Adrenal gland (tissue), 12 donors: ENCODE data around the gene ADCY2. TPM values are rescaled to one million over a fixed set of nuclear protein-coding genes. Genes with fewer than 3 reads are reported as not detected.

Experiments used
- DNase-seq, 7 donors: peaks; one replicate each; pipeline ENCODE4 v3.0.0-alpha.2; 2019 to 2020
- H3K27ac ChIP-seq, 5 donors: fragments of 200-600 bp; sonication (generic) in 4 of 5; 1 replicate in 3 of 5; 2 replicates in 2 of 5; pipeline versions ENCODE4 v1.5.1 to v1.8.0; 2016 to 2020; ENCODE audit warnings: mild to moderate bottlenecking in 1 of 5
- H3K27me3 ChIP-seq: fragments of 200-600 bp; 2 replicates; pipeline ENCODE4 v1.8.0; 2021
- H3K36me3 ChIP-seq, 2 donors: fragments of 200-600 bp; replicated peaks in 1 of 2; 1 replicate in 1 of 2; 2 replicates in 1 of 2; pipeline versions ENCODE4 v1.5.1 to v1.8.0; 2018 to 2022
- H3K4me1 ChIP-seq, 2 donors: fragments of 200-600 bp; replicated peaks in 1 of 2; 1 replicate in 1 of 2; 2 replicates in 1 of 2; pipeline versions ENCODE4 v1.5.1 to v1.8.0; 2018 to 2021
- H3K4me3 ChIP-seq, 4 donors: fragments of 200-600 bp; sonication (generic) in 3 of 4; one replicate each; pipeline ENCODE4 v1.5.1; 2016 to 2018
- H3K9me3 ChIP-seq, 3 donors: fragments of 200-600 bp; sonication (generic) in 1 of 3; replicated peaks in 1 of 3; 1 replicate in 2 of 3; 2 replicates in 1 of 3; pipeline versions ENCODE4 v1.5.1 to v1.8.0; 2016 to 2021
- POLR2A ChIP-seq, 2 donors: fragments of 450-650 bp; IDR thresholded peaks; one replicate each; pipeline ENCODE4 v1.6.1; 2017; ENCODE audit warnings: antibody characterized with exemption in 2 of 2, mild to moderate bottlenecking in 2 of 2, moderate library complexity in 1 of 2
- WGBS, 4 donors: extraction: QIAGEN DNeasy Blood & Tissue Kit in 2 of 4; methylation state at CpG; one replicate each; pipeline versions ENCODE4 v1.1.5 to v1.1.7; 2013 to 2017; 5-methylcytosine and 5-hydroxymethylcytosine counted together
- intact Hi-C, 2 donors: fragments of 100-400 bp; cut with DNase I; formaldehyde crosslinking; loops; one replicate each; pipeline versions ENCODE4 v1.14.1 to v1.15.0; 2022 to 2023
- polyA plus RNA-seq, 3 donors: library from polyadenylated mRNA; stranded (reverse); fragments of 200-250 nt in 2 of 3; fragments of 350-450 nt in 1 of 3; fragmentation: Illumina TruSeq in 1 of 3; extraction: RNeasy Lipid Tissue Mini Kit (QIAGEN cat#74804) in 1 of 3; gene quantifications; one replicate each; pipeline ENCODE4 v1.2.3, GENCODE V29; 2013 to 2014
- total RNA-seq, 9 donors: library from RNA; depleted of rRNA in 4 of 9; stranded (reverse); fragments of >200 nt in 4 of 9; fragments of 120-200 nt in 1 of 9; fragmentation: NEBNext Ultra II Directional in 1 of 9; extraction: Animal tissue kit (Norgen Biotek cat#: 25700) in 1 of 9; gene quantifications; one replicate each; pipeline versions ENCODE4 v1.1.0 to v1.2.4, GENCODE V29; 2013 to 2023
- TF ChIP-seq, protein P1 (sequence below), 6 experiments: fragments of 450-650 bp in 4 of 6; fragments of 200-600 bp in 2 of 6; sonication (generic) in 1 of 6; IDR thresholded peaks; 1 replicate in 5 of 6; 2 replicates in 1 of 6; pipeline versions ENCODE4 v1.5.1 to v1.8.0; 2016 to 2021; ENCODE audit warnings: antibody characterized with exemption in 6 of 6, mild to moderate bottlenecking in 2 of 6, moderate library complexity in 1 of 6
- donor health status: healthy with polysubstance abuse.
- donor health status: Bipolar disorder and iron deficiency.
- donor health status: DM: yes; HTN: yes; CAD: no.
- donor health status: DM: no; HTN: no; CAD: no.
- donor health status: DM: no; HTN: no; CAD: no.
- donor health status: DM: yes; HTN: yes; CAD: no.

Gene ADCY2
- total and polyA plus RNA-seq, 12 donors, result 0.85 to 6.6 (median 2.3) TPM

DNA sequence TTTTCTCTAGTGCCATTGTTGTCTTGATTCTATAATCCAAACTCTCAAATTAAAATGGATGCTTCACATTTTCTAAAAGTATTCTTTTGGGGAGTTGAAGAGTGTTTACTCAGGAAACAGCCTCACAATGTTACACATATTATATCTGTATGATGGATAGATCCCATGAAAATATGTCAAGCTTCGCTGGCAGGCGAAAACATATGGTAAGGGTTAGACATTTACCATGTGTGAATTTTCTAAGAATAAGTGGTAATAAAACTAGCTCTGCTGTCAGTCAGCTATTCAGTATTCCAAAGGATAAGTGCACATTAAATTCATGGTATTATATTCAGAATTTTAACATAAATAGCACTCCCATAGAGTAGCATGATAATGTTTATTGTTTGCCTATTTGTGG lies 13.3 kb upstream of the ADCY2 start:
- Histone ChIP-seq H3K4me1 (no peaks in the 10 kb centered on the region), H3K27ac (no peak overlapping the region), H3K36me3 (no peaks in the 10 kb centered on the region), H3K9me3 (no peaks in the 10 kb centered on the region), H3K4me3 (no peak overlapping the region), H3K27me3 (no peaks in the 10 kb centered on the region)
- WGBS, 4 donors, result 68 to 82% (median 72%) methylated on average over 2 of the region's 2 CpGs
- TF ChIP-seq, protein P1, sequence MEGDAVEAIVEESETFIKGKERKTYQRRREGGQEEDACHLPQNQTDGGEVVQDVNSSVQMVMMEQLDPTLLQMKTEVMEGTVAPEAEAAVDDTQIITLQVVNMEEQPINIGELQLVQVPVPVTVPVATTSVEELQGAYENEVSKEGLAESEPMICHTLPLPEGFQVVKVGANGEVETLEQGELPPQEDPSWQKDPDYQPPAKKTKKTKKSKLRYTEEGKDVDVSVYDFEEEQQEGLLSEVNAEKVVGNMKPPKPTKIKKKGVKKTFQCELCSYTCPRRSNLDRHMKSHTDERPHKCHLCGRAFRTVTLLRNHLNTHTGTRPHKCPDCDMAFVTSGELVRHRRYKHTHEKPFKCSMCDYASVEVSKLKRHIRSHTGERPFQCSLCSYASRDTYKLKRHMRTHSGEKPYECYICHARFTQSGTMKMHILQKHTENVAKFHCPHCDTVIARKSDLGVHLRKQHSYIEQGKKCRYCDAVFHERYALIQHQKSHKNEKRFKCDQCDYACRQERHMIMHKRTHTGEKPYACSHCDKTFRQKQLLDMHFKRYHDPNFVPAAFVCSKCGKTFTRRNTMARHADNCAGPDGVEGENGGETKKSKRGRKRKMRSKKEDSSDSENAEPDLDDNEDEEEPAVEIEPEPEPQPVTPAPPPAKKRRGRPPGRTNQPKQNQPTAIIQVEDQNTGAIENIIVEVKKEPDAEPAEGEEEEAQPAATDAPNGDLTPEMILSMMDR (IDR thresholded peaks at IDR 0.05), result no peak
- TF ChIP-seq POLR2A (IDR thresholded peaks at IDR 0.05), result no peak
- no peak for DNase-seq
- intact Hi-C loops, result no loop called here

DNA sequence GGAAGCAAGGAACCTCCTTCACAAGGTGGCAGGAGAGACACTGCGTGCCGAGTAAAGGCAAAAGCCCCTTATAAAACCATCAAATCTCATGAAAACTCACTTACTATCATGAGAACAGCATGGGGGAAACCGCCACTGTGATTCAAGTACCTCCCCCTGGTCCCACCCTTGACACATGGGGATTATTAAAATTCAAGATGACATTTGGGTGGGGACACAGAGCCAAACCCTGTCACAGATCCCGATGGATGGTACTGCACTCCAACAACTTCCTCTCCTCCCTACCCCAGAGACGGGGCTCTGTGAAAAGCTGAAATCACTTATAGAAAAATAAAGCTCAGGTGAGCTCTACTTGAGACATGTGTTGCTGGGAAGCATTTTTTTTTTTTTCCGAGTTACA lies 10.3 kb upstream of the ADCY2 start:
- no peak overlapping the region for H3K27ac ChIP-seq
- H3K36me3 ChIP-seq, result no peaks in the 10 kb centered on the region
- 88 to 94% (median 91%) methylated on average over 6 of the region's 6 CpGs for WGBS, 4 donors
- no peak for DNase-seq
- H3K9me3 ChIP-seq, result no peaks in the 10 kb centered on the region
- H3K27me3 ChIP-seq, result no peaks in the 10 kb centered on the region
- intact Hi-C loops, result no loop called here
- no peak overlapping the region for H3K4me3 ChIP-seq
- TF ChIP-seq, protein P1 (IDR thresholded peaks at IDR 0.05), result no peak
- no peak for TF ChIP-seq POLR2A (IDR thresholded peaks at IDR 0.05)
- H3K4me1 ChIP-seq, result no peaks in the 10 kb centered on the region

- no peaks in the 10 kb centered on the region for H3K9me3 ChIP-seq
- H3K27ac ChIP-seq, result no peak overlapping the region
- H3K4me3 ChIP-seq, result no peak overlapping the region
- intact Hi-C loops, result no loop called here
- H3K4me1 ChIP-seq, result no peaks in the 10 kb centered on the region
- DNase-seq, result no peak
- no peaks in the 10 kb centered on the region for H3K36me3 ChIP-seq
- WGBS, 4 donors, result 70 to 83% (median 78%) methylated on average over 3 of the region's 3 CpGs
- TF ChIP-seq, protein P1 (IDR thresholded peaks at IDR 0.05), result no peak
- TF ChIP-seq POLR2A (IDR thresholded peaks at IDR 0.05), result no peak
- no peaks in the 10 kb centered on the region for H3K27me3 ChIP-seq
These were observed 7.4 kb upstream of the ADCY2 start for GRCh38 chr5:7388553-7388952.

- WGBS, 4 donors, result 76 to 92% (median 84%) methylated on average over 9 of the region's 9 CpGs
- DNase-seq, result no peak
- no peak overlapping the region for H3K4me3 ChIP-seq
- TF ChIP-seq, protein P1 (IDR thresholded peaks at IDR 0.05), result no peak
- TF ChIP-seq POLR2A (IDR thresholded peaks at IDR 0.05), result no peak
- H3K4me1 ChIP-seq, result no peaks in the 10 kb centered on the region
- H3K27me3 ChIP-seq, result peaks cover 6% of the 10 kb centered on the region
- no peak overlapping the region for H3K27ac ChIP-seq
- H3K9me3 ChIP-seq, result no peaks in the 10 kb centered on the region
- intact Hi-C loops, result loop anchor here in 1 of 2 donors (10.0 kb wide), 1 partner anchor 626 kb away; no protein-coding TSS in a partner anchor
- no peaks in the 10 kb centered on the region for H3K36me3 ChIP-seq
These were observed 4.7 kb upstream of the ADCY2 start for GRCh38 chr5:7391215-7391614.
